Measurements from ENCODE around the gene TRAF2. TPM values are rescaled to one million over a fixed set of nuclear protein-coding genes. Genes with fewer than 3 reads are reported as not detected.
"Not testable (repeated sequence)": the region's sequence is repeated elsewhere in the genome, so short reads cannot be mapped to it uniquely, and the experiment has no call there.

Gene TRAF2
- polyA plus RNA-seq, 4 donors = 11.2 to 17.9 (median 14.8) TPM

DNA sequence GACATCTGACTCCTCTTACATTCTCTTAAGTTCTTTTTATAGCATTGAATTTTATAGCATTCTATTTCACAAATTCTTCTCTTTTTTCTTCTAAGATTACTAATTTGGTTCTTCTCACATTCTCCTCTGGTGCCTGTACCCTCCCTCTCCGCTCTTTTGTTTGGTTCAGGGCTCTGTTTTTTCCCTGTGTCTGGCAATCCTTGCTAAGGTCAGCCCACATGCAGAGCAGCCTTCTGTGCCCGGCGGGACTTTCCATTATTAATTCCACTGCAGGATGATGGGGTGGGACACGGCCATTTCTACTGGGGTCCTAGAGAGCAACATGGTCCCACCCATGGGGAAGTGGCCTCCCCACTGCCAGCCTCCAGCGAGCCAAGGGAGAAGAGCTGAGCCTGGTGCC is 9.8 kb upstream of the TRAF2 start:
- no peak for DNase-seq (ENCODE audit: low read depth in 4 of 4, low spot score in 2 of 4)

DNA sequence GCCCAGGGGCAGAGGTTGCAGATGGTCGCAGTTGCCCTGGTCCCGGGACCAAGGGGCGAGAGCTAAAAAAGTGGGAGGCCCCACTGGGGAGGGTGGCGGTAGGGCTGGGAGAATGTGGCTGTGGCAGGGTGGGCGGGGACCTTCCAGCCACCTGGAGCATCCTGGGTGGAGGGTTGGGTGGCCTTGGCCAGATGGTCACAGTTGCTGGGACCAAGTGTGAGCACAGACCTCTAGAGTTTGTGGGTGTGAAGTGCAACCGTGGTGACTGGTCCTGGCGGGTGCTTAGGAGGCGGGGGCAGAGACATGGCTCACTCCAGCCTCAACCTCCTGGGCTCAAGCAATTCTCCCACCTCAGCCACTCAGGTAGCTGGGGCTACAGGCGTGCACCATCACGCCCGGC is 5.7 kb upstream of the TRAF2 start:
- no peak for DNase-seq (ENCODE audit: low read depth in 4 of 4, low spot score in 2 of 4)

DNA sequence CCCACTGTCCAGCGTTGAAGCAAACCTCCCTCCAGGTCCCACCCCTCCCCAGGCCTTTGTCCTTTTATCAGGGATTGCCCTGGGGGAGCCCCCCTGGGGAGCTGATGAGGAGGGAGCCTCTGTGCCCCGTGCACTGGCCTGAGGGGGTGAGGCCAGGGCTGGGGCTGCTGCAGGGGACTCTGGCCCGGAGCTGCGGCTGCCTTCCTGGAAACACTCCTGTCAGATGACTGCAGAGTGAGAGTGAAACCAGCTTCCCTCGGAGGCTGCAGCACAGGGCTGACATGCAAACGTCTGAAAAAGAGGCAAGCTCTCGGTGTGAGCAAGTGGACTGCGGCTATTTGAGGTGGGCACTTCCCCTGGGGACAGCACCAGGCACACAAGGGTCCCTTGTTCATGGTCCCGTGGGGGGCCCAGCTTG is 4.6 kb upstream of the TRAF2 start:
- DNase-seq (ENCODE audit: low read depth in 4 of 4, low spot score in 2 of 4) = no peak

DNA sequence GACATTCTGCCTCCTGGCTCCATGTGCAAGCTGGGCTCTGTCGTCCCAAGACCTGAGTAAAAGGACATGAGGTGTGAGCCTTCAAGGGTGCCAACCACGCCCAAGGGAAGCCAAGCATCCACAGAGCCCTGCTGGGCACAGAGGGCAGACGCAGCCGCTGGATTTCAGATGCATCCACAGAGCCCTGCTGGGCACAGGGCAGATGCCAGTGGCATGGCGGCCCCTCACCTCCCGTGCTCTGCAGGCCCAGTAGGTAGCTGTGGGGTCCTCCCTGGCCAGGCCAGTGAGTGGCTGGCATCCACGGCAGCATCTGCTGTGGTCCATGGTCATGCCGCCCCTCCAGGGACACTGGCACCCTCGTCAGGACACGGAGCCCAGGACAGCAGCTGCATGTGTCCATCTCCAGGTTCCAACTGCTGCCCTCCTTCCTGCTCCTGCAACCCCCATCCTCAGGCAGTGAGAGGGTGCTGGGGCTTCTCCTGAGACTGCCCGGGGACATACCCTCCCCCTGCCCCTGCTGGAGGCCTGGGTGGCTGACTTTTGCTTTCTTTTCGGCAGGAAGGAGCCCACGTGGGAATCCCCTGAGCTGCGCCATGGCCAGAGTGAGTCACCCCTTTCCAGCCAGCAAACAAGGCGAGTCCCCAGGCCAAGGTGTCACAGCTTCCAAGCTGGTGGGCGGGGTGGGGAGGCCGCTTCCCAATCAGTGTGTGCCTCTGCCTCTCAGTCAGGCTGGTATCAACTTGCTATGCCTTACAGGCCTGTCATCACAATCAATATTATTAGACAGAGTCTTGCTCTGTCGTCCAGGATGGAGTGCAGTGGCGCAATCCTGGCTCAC is 4.0 kb upstream of the TRAF2 start:
- DNase-seq (ENCODE audit: low read depth in 4 of 4, low spot score in 2 of 4) = no peak

DNA sequence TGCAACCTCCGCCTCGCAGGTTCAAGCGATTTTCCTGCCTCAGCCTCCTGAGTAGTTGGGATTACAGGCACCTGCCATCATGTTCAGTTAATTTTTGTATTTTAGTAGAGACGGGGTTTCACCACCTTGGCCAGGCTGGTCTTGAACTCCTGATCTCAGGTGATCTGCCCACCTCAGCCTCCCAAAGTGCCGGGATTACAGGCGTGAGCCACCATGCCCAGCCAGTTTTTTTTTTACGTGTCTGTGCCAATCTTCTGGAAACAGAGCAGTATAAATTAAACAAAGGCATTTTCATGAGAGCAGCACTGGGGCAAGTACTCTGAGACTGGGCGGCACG is 3.4 kb upstream of the TRAF2 start:
- not testable (repeated sequence) for DNase-seq (ENCODE audit: low read depth in 4 of 4, low spot score in 2 of 4)

DNA sequence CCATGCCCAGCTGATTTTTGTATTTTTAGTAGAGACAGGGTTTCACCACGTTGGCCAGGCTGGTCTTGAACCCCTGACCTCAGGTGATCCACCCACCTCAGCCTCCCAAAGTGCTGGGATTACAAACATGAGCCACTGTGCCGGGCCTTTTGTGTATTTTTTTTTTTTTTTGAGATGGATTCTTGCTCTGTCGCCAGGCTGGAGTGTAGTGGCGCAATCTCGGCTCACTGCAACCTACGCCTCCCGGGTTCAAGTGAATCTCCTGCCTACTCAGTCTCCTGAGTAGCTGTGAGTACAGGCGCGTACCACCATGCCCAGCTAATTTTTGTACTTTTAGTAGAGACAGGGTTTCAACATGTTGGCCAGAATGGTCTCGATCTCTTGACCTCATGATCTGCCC is 2.6 kb upstream of the TRAF2 start:
- DNase-seq (ENCODE audit: low read depth in 4 of 4, low spot score in 2 of 4) = not testable (repeated sequence)

DNA sequence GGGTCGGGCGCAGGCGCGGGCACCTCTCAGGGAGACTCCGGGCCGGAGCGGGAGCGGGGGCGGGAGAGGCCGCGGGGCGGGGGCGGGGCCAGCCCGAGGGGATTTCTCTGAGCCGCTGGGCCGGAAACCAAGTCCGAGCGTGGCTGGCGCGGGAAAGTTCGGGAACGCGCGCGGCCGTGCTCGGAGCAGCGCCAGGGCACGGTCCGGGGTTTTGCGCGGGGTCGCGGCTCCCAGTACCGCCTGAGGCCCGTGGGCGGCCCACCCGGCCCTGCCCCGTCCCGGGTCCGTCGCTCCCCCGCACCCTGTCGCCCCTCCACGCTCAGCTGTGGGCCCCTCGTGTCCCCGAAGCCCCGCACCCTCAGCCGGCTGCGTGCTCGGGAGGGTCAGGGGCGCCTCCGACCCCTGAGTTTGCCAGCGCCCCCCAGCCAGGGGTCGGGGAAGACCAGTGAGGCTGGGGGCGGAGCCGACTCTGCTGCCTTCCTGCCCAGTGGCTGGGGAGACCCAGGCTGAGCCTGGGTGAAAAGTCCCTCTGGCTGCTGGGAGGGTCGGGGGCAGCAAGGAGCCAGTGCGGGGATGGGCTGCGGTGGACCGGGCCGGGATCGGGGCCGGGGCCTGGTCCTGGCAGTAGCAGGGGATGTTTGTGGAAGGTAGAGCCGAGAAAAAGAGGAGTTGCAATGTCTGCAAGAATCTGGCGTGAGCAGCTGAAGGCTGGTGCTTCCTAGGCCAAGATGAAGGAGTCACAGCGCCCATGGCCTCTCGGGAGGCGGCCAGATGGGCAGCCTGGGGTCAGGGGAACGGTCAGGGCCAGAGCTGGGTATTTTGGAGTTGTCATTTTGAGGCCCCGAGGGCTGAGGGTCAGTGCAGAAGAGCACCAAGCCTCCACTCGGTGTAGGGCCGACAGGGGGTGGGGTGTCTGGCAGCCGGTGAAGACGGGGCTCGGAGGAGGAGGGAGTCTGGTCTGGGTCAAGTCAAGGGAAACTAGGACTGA is 588 bp downstream of the TRAF2 start:
- no peak for DNase-seq (ENCODE audit: low read depth in 4 of 4, low spot score in 2 of 4)

DNA sequence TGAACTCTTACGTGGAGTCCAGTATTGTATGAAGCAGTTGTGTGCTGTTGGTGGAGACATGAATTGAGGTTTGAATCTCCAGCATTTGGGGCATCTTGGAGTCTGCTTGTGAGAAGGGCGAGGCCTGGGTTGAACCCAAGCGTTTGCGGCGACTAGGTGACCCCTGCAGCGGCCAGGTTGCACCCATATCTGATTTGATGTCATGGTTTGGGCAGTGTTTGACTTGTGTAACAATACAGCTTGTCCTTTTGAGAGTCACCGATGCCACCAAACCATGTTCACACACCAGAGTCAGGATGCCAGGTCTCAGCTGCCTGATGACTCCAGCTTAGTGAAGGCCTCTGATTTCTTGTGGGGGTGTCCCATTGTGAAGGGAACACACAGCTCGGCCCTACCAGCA is 2.1 kb downstream of the TRAF2 start:
- no peak for DNase-seq (ENCODE audit: low read depth in 4 of 4, low spot score in 2 of 4)

DNA sequence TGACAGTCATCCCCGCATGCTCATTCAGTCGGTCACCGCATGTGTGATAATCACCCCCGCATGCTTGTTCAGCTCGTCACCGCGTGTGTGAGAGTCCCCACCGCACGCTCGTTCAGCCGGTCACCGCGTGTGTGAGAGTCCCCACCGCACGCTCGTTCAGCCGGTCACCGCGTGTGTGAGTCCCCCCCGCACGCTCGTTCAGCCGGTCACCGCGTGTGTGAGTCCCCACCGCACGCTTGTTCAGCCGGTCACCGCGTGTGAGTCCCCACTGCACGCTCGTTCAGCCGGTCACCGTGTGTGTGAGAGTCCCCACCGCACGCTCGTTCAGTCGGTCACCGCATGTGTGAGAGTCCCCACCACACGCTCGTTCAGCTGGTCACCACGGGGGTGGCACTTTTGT is 3.5 kb downstream of the TRAF2 start:
- DNase-seq (ENCODE audit: low read depth in 4 of 4, low spot score in 2 of 4) = no peak

DNA sequence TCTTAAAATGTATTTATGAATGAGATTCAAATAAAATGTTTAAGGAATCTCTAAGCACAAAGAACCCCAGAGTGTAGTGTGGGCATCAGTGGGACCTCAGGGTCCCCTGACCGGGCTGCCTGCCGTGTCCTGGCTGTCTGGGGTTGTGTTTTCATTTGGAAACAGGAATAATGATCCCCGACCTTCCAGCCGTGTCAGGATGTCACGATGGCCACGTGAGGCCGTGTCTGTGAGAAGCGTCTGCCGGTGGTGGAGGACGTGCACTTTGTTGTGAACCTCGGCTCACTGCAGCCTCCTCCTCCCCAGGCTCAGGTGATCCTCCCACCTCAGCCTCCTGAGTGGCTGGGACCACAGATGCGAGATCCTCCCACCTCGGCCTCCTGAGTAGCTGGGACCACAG is 4.3 kb downstream of the TRAF2 start:
- no peak for DNase-seq (ENCODE audit: low read depth in 4 of 4, low spot score in 2 of 4)

DNA sequence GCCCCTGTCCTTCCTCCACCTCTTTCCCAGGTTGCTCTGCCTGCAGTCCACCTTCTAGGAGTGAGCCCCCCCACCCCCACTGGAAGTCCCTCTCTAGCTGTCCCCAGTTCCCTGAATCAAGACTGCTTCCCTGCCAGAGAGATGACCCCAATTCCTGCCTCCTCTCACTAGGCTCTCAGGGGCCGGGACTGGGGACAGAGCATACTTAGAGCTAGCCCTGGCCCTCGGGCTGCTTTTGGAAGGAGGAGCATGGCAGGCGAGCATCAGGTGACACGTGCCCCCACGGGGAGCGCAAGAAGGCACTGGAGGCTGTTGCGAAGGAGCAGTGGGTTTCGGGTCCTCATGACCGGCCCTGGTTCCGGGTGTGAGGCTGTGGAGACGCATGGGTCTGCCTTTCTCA is 9.7 kb downstream of the TRAF2 start:
- no peak for DNase-seq (ENCODE audit: low read depth in 4 of 4, low spot score in 2 of 4)

DNA sequence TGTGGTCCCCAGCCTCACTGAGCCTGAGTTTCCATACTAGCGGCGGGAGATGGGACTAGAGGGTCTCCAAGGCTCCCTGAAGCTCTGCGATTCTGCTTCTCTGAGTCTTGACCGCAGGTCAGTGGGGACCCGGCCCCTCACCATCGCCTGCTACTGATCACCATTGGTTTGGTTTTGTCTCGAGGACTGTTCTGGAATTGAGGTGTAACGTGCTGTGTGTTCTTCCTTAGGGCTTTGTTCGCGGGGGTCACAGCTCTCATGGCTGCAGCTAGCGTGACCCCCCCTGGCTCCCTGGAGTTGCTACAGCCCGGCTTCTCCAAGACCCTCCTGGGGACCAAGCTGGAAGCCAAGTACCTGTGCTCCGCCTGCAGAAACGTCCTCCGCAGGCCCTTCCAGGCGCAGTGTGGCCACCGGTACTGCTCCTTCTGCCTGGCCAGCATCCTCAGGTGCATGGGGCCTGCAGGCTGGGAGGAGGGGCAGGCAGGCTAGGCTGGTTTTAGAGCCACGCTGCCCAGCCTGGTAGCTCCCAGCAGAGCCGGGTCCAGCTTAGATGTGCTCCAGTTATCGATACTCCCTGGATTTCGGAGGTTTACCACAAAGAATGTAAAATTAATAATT is 12.3 kb downstream of the TRAF2 start:
- no peak for DNase-seq (ENCODE audit: low read depth in 4 of 4, low spot score in 2 of 4)

DNA sequence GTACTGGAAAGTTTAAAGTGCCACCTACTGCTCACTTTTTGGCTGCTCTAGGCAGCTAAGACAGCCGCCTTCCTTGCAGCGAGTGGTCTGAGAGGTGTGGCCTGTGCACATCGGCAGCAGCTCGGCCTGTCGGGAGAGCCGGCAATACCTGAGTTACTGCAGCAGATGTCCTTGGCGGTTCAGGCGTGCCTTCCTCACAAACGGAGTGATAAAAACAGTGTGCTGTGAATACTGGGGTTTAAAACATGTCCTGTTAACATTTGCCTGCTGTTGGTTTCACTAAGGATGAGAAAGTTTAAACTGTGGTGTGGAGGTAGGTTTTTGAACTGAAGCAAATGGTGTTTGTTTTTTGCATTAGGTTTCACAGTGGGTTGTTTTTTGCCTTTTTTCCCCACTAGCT is 12.9 kb downstream of the TRAF2 start:
- DNase-seq (ENCODE audit: low read depth in 4 of 4, low spot score in 2 of 4) = no peak

DNA sequence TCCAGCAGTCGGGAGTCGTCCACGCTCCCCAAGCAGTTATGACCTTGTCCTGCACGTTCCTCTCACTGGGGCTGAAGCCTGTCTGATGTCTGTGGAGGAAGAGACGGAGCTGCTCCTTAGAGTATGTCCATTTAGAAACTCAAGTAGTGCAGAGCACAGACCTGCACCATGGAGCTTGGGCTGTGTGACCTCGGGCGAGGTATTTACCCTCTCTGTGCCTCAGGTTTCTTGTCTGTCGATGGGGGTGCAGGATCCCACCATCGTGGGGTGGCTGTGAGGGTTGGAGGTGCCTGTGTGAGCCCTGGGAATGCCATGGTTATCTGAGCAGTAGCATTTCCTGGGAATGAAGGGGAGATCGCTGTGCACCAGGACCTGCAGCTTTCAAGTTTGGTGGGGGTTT is 14.2 kb downstream of the TRAF2 start:
- DNase-seq (ENCODE audit: low read depth in 4 of 4, low spot score in 2 of 4) = no peak

DNA sequence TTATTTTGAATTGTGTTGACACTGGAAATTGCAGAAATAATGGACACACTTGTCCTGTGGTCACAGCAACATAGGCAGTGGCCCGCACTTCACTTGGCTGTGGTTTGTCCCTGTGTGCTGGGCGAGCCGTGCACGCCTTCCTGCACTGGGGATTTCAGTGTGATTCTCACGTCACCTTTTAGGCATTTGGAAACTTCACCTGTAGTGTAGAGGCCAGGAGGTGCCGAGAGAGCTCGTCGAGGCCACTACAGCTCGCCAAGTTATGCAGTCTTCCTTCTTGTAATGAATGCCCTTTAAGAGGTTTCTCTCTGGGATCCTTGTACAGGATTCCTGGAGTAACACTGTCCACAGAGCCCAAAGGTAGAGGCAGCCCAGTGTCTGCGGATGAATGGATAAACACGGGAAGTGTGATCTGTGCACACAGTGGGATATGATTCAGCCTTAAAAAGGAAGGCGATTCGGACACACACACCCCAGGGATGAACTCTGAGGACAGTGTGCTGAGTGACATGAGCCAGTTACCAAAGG is 14.7 kb downstream of the TRAF2 start:
- DNase-seq (ENCODE audit: low read depth in 4 of 4, low spot score in 2 of 4) = no peak

DNA sequence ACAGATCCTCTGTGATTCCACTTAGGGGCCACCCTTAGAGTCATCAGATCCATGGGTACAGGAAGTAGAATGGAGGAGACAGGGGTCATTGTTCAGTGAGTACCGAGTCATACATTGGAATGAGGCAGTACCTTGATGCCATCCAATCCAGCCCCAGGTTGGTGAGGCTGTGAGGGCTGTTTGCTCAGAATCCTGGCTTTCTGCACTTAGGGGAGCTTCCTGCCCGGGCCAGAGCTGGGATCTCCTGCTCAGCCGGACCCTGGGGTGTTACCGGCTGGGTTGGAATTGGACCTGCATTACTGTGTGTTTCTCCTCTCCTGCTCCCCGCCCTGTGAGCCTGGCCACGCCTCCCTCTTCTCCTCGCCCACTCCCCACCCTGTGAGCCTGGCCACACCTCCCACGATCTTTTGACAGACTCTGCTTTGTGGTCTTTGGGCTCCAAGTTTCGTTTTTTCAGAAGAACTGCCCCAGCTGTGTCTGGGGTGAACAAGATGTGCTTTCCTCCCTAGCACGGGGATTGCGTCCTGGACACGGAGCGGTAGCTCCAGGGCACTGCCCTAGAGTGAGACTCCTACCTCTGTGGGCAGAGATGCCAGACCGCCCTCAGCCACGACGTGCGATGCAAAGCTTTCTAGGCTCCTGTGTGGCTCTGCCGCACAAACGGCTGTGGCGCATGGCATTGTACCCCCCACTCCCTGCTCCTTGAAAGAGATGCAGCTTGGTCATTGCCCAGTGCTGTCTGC is 15.4 kb downstream of the TRAF2 start:
- DNase-seq (ENCODE audit: low read depth in 4 of 4, low spot score in 2 of 4) = no peak

DNA sequence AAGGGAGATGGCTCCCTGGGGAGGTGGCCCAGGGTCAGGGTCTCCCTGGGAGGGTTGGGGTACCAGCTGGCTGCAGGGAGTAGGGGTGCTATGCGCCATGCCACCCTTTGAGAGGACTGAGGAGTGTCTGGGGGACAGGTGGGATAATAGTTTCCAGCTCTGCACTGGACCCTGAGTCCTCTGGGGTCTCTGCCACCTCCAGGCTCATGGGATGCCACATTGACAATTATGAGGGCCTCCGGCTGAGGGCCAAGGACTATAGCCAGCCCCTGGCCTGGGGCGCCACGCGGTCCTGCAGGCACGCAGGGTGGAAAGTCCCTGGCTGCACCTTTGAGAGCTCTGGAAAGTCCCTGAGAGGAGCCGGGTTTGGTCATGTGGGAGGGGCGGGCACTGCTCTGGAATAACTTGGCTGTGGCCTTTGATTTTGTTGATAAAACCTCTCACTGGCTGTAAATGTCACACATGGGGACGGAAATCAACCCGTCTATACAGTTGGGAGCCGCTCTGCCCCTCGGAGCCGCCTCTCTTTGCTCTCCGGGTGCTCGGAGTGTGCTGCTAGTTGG is 16.0 kb downstream of the TRAF2 start:
- DNase-seq (ENCODE audit: low read depth in 4 of 4, low spot score in 2 of 4) = no peak

DNA sequence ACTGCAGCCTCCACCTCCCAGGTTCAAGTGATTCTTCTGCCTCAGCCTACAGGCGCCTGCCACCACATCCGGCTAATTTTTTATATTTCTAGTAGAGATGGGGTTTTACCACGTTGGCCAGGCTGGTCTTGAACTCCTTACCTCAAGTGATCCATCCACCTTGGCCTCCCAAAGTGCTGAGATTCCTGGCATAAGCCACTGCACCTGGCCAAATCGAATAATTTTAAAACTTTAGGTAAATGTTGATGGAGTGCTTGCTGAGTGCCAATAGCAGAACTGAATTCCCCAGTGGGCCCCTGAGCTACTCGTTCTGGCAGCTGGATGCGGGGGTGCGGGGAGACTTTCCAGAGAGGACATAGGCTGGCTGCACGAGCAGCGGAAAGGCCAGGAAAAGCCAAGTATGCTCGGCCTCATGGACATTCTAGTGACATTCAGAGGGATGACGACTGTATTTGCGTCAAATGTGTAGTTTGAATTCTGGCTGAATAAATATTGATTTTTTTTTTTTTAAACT is 16.8 kb downstream of the TRAF2 start:
- DNase-seq (ENCODE audit: low read depth in 4 of 4, low spot score in 2 of 4) = no peak

DNA sequence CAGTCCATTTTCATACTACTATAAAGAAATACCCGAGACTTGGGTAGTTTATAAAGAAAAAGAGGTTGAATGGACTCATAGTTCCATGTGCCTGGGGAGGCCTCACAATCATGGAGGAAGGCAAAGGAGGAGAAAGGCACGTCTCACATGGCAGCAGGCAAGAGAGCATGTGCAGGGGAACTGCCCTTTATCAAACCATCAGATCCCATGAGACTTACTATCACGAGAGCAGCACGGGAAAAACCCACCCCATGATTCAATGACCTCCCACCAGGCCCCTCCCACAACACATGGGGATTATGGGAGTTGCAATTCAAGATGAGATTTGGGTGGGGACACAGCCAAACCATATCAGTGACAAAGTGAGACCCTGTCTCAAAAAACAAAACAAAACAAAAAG is 19.9 kb downstream of the TRAF2 start:
- no peak for DNase-seq (ENCODE audit: low read depth in 4 of 4, low spot score in 2 of 4)
